Left ventricle myocardium superior (tissue), 1 donor: ENCODE results near the gene ERP44. TPM values are rescaled to one million over a fixed set of nuclear protein-coding genes. Genes with fewer than 3 reads are reported as not detected.
"Not testable (repeated sequence)": the region's sequence is repeated elsewhere in the genome, so short reads cannot be mapped to it uniquely, and the experiment has no call there.

Experiments used
- ATAC-seq: fragments of 200-7000 bp; cut with Tn5 transposase; one replicate; pipeline ENCODE4 v1.9.1; 2020; ENCODE audit warnings: mild to moderate bottlenecking, moderate library complexity
- DNase-seq: peaks from one replicate; pipeline ENCODE4 v3.0.0-alpha.2; 2020
- intact Hi-C: fragments of 100-400 bp; cut with micrococcal nuclease; formaldehyde crosslinking; loops from one replicate; pipeline ENCODE4 v1.11.0; 2022
- total RNA-seq: library from RNA; stranded (reverse); fragmentation: NEBNext Ultra II Directional; extraction: Animal tissue kit (Norgen Biotek cat#: 25700); gene quantifications from one replicate; pipeline ENCODE4 v1.2.1, GENCODE V29; 2021
- donor health status: DM: no; HTN: yes; CAD: no; lungs with severe emphysema.

Gene ERP44
- total RNA-seq, 1 donor from 2014 or later = 15.0 TPM

DNA sequence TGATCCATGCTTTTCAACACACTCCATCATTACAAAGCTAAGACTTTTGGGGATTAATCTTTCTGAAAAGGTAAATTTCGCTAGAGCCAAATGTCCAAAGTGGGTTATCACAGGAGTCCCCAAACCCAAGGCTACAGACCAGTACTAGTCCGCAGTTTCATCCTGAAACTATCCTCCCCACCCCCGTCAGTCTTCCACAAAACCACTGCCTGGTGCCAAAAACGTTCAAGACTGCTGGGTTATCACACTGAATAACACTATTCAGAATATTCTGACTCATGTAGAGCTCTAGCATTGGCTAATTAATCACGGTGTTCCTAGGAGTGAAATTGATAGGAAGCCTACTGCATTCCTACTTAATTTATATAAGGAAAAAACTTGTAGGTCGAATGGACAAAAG, 24.7 kb downstream of the ERP44 start:
- intact Hi-C loops = no loop called here
- ATAC-seq (peak; percentile 54), DNase-seq (no peak)

DNA sequence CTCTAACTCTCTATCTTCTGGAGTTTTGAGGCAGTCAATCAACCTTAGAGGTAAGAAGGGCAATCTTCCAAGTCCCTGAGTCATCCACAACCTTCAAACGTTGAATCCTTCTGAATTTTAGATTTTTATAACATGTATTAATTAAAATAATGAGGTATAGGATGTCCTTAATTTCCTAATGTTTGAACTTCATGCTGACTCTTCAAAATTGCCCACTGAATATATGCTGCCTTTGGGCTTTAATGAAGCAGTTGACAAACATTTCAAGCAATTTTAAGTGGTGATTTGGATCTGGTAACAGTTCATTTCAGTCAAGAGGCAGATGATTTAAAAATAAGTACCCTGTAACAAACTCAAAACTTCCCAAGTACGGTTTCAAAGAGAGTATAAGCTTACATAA, 26.0 kb downstream of the ERP44 start:
- DNase-seq = no peak
- intact Hi-C loops = no loop called here
- ATAC-seq = no peak

DNA sequence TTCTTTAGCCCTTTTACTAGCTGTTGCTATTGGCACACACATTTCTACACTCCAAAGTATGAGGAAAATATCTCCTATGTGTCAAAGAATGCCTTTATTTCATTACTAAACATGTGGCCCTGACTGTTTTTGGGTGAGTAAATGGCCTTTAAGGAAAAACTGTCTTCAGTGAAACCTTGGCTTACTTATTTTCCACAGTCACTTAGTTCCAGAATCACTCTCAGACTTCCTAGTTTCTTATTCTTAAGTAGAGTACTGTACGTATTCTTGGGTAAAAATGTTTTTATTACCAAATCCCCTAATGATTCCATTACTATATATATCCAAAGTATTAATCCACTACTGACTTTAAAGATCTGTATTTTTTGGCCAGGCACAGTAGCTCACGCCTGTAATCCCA, 27.5 kb downstream of the ERP44 start:
- intact Hi-C loops = no loop called here
- ATAC-seq (no peak), DNase-seq (no peak)

DNA sequence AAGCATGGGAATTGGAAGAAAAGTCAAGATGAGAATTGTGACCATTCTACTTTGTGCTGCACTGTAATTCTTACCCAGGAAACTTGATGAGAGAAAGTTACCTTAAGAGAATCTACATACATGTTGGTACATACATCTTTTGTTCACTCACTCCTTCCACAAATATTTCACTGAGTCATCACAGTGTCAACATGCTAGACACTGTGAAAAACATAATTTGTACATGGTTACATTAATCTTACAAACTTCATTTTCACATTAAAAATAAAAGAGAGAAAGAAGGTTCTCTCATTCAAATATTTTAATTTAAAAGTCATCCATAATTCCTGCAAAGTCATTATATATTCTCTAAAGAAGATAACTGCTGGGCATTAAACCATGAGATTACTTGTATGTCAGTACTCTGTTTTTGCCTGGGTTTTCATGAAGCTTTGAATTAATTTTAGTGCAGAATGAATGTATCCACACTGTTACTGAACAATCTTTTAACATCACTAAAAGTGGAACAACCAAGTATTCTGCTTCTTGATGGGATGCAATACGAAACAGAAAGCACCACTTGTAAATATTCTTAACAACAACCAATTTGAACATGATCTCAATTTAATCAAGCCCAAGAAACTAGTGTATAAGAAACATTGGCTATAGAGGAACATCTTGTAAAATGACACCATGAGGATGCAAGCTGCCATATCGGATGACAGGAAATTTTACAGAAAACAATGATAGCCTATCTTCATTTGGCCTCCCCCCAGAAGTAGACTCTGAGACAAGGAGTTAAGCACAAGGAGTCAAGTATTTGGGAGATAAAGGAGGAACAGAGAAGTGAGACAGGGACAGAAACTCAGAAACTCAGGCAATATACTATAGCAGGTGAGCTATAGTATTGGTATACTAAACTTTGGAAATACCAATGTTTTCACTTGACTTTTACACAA, 28.4 kb downstream of the ERP44 start:
- ATAC-seq (no peak), DNase-seq (no peak)
- intact Hi-C loops = no loop called here

DNA sequence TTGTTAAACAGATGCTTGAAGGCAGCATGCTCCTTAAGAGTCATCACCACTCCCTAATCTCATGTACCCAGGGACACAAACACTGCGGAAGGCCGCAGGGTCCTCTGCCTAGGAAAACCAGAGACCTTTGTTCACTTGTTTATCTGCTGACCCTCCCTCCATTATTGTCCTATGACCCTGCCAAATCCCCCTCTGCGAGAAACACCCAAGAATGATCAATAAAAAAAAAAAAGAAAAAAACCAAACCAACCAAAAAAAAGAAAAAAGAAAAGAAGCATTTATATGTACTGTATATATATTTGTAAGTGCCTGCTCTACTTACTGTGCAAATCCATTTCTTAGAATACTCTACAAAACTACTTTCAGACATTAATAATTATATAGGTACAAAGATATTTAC, 29.7 kb downstream of the ERP44 start:
- intact Hi-C loops, DNase-seq, ATAC-seq: not testable (repeated sequence)

DNA sequence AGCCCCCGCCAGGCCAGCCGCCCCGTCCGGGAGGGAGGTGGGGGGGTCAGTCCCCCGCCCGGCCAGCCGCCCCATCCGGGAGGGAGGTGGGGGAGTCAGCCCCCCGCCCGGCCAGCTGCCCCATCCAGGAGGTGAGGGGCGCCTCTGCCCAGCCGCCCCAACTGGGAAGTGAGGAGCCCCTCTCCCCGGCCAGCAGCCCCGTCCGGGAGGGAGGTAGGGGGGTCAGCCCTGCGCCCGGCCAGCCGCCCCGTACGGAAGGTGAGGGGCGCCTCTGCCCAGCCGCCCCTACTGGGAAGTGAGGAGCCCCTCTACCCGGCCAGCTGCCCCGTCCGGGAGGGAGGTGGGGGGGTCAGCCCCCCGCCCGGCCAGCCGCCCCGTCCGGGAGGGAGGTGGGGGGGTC, 30.8 kb downstream of the ERP44 start:
- DNase-seq, ATAC-seq, intact Hi-C loops: not testable (repeated sequence)

DNA sequence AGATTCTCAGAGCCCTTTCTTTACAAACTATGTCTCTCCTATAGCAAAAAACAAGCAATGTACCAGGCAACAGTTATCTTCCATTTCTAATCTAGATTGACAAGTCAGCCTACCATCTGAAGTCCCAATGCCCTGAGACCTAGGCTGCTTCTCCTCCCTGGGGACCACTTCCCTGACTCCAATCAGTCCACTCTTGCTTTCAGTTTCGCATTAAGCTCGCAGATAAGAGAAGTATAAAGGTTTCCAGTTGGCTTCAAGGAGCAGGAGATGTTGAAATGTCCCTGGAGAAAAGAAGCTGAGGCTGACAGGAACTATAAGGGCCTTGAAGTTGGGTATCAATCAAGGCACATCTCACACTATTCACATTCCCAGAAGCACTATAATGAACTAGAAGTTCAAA, 32.3 kb downstream of the ERP44 start:
- ATAC-seq (peak; percentile 85), DNase-seq (no peak)
- intact Hi-C loops = no loop called here

DNA sequence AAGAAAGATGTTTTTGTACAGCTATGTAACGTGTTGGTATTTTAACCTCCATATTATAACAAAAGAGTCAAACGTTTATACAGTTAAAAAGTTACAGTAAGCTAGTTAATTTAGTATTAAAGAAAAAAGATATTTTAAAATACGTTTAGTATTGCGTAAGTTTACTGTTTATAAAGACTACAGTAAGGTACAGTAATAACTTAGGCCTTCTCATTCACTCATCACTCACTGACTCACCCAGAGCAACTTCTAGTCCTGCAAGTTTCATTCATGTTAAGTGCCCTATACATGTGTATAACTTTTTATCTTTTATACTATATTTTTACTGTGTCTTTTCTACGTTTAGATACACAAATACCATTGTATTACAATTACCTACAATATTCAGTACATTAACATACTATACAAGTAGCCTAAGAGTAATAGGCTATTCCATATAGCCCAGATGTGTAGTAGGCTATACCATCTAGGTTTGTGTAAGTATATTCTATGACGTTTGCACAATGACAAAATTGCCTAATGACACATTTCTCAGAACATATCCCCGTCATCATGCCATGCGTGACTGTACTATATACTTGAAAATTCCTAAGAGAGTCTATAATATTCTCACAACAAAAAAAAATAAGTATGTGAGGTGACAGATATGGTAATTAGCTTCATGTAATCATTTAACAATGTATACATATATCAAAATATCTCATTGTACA, 33.8 kb downstream of the ERP44 start:
- no peak for DNase-seq
- intact Hi-C loops = no loop called here
- ATAC-seq = no peak

DNA sequence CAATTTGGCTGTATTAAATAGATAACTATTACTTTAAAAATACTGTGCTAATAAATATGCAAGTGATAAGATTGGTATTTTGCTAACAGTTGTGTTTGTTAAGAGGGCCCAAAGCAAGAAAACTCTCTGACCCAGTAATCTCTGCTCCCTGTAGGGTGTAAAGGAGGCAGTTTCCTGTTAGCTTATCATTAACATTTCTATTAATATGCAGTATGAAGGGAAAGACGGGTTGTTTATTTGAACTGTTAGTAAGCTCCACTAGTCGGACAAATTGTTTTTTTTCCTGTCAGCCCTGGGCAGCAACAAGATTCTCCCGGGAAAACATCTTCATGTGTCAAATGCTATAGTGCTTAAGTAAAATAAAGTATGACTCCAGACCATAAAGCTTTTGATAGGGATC, 35.6 kb downstream of the ERP44 start:
- intact Hi-C loops = no loop called here
- ATAC-seq = peak; percentile 34

DNA sequence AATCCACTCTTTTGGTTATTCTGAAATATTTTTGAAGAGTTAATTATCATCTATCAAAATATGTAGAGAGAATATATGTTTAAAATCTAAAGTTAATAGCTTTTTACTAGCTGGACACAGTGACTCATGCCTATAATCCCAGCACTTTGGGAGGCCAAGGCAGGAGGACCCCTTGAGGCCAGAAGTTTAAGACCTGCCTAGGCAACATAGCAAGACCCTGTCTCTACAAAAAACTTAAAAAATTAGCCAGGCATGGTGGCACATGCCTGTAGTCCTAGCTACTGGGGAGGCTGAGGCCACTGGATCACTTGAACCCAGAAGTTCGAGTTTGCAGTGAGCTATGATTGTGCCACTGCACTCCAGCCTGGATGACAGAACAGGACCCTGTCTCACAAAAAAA, 36.1 kb downstream of the ERP44 start:
- intact Hi-C loops, ATAC-seq, DNase-seq: not testable (repeated sequence)

More for the DNA sequence above, 35.6 kb downstream of the ERP44 start:
- DNase-seq = no peak

DNA sequence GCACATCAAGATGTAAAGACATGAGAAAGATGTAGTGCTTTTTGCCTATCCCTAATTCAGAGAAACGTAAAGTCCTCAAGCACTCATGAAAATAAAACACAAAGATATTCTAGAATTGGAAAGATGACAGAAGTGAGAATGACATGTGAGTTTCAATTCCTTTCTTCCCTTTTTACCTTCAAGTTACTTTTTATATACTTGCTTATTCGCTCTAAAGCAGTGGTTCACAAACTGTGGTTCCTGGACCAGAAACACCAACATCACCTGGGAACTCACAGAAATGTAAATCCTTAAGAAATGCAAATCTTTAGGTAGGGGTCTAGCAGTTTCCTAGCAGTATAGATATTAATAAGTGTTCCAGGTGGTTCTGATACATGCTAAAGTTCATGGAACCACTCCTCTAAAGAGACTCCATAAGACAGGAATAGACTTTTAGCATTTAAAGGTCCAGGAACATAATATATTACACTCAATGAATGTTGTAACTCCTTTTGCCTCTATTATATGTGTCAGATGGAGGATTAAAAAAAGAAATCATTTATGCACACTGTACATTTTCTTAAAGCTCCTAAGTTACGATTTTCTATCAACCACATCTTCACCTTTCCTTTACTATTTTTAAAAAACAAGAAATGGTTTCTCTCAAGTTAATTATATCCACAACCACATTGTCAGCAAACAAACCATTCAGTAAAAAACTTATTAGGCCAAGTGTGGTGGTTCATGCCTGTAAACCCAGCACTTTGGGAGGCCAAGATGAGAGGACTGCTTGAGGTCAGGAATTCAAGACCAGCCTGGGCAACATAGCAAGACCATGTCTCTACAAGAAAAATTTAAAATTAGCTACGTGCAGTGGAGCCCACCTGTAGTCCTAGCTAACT, 39.9 kb downstream of the ERP44 start:
- intact Hi-C loops = no loop called here
- no peak for ATAC-seq

DNA sequence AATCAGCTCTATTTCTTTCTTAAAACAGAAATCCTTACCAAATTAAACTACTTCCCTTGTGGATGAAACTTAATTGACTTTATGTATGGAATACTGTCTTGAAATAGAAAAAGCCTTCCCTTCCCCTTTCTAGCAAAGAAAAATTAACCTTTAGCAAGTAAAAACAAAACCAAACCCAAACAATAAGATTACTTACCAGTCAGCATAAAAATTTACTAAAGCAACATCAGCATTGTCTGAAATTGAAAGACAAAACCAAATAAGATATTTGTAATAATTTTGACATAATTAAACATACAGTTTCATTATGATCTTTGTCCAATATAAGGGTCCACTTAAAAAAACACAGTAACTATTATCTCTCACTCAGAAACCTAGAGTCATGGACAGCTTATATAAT, 41.2 kb downstream of the ERP44 start:
- DNase-seq = no peak
- intact Hi-C loops = no loop called here
- no peak for ATAC-seq

More for the DNA sequence above, 39.9 kb downstream of the ERP44 start:
- DNase-seq = no peak

DNA sequence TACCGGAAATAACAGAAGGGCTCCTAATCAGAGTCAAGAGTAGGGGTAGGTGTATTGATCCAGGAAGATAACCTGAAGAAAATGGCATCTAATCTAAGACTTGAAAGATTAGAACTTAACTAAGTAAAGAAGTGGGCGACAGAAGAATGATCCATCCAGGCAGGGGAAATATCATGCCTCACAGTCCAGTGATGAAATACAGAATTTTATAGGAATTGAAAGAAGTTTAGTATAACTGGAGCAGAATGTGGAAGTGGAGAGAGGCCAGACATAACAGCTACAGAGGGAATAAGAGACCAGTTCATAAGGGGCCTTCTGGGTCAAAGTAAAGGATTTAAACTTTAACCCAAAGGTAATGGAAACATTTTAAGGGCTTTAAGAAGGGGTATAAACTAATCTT, 42.2 kb downstream of the ERP44 start:
- intact Hi-C loops = no loop called here
- no peak for ATAC-seq

DNA sequence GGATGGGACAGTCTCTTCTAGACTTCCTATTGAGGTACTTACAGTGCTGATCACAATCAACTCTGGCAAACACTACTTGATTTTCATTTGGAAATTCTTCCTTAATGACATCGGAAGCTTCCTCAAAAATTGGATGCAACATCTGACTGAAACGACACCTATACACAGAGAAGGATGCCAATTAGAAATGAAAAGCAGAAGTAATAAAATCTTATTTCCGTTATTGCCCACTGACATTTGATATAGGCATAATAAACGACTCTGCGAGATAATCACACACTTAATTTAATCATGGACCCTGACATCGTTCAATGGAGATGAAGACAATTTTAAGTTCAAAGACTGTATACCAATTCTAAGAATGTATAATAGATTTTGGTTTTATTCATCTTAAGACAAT, 46.4 kb downstream of the ERP44 start:
- no peak for DNase-seq
- ATAC-seq = no peak
- intact Hi-C loops = no loop called here

More for the DNA sequence above, 42.2 kb downstream of the ERP44 start:
- no peak for DNase-seq

DNA sequence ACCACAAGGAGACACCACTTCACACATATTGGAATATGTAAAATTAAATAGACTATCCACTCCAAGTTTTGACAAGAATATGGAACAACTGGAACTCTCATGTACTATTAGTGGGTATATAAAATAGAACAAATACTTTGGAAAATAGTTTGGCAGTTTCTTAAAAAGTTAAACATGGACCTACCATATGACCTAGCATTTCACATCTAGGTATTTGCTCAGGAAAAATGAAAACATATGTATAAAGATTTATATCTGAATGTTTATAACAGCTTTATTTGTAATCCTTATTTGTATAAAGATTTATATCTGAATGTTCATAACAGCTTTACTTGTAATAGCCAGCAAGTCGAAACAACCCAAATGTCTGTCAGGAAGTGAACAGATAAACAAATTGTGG, 49.2 kb downstream of the ERP44 start:
- DNase-seq (no peak), ATAC-seq (no peak)
- intact Hi-C loops = no loop called here

DNA sequence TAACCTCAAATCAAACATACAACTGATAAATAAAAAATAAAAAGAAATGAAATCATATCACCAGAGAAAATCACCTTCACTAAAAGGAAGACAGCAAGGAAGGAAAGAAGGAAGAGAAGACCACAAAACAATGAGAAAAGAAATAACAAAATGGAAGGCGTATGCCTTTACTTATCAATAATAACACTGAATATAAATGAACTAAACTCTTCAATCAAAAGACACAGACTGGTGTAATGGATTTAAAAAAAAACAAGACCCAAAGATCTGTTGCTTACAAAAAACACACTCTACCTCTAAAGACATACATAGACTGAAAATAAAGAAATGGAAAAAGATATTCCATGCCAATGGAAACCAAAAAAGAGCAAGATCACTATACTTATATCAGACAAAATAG, 60.3 kb downstream of the ERP44 start:
- intact Hi-C loops = no loop called here
- DNase-seq (no peak), ATAC-seq (no peak)

DNA sequence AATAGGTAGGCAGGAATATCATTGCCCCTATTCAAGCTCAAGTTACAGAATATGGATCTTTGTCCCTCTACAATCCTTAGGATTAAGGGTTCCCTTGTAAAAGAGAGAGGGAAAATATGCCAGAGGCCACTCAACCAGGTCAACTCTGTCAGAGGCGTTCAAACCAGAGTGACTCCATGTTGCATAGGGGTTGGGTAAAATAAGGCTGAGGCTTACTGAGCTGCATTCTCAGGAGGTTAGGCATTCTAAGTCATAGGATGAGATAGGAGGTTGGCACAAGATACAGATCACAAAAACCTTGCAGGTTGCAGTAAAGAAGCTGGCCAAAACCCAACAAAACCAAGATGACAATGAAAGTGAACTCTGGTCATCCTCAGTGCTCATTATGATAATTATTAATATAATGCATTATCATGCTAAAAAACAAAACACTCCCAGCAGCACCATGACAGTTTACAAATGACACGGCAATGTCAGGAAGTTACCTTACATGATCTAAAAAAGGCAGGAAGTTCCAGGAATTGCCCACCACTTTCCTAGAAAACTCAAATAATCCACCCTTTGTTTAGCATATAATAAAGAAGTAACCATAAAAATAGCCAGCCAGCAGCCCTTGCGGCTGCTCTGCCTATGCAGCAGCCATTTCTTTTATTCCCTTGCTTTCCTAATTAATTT, 64.8 kb downstream of the ERP44 start:
- ATAC-seq = no peak
- intact Hi-C loops = no loop called here
- DNase-seq = no peak

DNA sequence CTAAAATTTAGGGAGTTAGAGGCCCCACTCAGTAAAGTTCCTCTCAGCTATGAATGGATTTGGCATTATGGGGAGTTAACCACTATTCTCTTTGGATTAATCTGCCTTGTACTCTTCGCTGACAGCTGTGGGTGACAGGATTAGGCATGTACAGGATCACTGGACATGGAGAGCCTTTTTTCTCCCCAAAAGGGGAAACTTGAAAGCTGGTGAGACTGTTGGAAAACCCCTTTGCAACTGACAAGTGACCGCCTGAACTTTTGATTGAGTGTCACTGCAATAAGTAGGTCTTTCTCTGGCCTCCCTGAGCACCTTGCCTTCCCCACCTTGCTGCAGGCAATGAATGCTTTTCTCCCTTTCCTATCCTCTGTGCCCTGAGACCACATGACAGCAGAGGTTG, 68.3 kb downstream of the ERP44 start:
- DNase-seq = no peak
- intact Hi-C loops = no loop called here
- no peak for ATAC-seq

DNA sequence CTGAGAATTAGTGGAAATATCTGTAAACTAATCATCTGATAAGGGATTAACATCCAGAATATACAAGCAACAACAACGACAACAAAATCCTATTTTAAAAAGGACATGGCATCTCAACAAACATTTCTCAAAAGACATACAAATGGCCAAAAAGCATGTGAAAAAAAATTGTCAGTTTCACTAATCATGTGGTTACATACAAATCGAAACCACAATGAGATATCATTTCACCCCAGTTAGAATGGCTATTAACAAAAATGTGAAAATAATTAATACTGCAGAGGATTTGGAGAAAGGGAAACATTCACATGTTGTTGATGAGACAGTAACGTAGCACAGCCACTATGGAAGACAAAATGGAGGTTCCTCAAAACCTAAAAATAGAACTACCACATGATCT, 69.5 kb downstream of the ERP44 start:
- intact Hi-C loops = loop anchor here (5.0 to 10.0 kb wide), 2 partner anchors 193 to 296 kb away; no protein-coding TSS in a partner anchor
- DNase-seq (no peak), ATAC-seq (no peak)
